ENCODE results near the gene NRN1L.

Gene NRN1L

DNA sequence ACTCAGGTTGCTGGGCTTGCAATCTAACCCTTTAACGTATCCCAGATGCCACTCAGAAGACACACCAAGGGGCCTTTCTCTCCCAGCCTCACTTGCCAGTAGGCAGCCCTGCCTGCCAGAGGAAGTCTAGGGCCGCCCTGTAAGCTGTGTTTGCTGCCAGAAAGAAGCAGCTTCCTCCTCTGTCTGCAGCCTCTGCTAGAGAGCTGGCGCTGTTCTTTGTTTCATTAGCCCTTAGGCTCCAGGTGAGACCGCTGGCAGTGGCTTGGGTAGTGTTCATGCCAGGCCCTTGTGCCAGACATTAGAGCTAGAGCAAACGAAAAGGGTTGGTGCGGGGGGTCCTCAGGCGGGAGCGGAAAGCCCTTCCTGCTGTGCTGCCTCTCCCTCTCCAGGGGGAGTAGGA is 38.1 kb downstream of the NRN1L start:
- DNase-seq, result no peak

DNA sequence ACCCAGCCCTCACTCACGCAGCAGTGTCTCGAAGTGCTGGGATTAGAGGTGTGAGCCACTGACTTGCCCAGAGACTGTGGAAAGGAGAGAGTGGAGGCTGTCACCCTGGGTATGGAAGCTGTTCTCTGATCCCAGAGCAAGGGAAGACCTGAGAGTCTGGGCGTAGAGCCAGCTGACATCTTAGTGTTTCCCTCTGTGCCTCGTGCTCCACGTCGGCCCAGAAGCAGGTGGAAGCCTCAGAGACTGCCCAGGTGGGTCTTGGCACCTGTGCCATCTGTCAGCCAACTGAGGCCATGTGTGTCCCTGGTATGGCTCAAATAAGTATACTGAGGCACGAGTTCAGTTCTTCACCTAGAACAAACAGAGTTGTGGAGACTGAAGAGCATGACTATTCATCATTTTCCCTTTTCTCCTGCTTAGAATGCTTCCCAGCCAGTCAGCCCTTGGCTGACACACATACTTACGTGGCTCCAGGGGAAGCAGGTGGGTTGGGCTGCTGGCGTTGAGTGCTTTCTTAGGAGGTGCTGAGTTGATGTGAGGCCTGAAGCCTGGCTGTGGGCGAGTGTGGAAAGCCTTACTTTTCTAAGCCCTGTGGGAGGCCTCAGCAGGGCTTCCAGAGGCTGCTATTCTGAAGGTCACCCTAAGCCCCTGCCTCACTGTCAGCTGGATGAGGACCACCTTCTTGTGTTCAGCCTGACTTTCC is 38.9 kb downstream of the NRN1L start:
- DNase-seq, result no peak

DNA sequence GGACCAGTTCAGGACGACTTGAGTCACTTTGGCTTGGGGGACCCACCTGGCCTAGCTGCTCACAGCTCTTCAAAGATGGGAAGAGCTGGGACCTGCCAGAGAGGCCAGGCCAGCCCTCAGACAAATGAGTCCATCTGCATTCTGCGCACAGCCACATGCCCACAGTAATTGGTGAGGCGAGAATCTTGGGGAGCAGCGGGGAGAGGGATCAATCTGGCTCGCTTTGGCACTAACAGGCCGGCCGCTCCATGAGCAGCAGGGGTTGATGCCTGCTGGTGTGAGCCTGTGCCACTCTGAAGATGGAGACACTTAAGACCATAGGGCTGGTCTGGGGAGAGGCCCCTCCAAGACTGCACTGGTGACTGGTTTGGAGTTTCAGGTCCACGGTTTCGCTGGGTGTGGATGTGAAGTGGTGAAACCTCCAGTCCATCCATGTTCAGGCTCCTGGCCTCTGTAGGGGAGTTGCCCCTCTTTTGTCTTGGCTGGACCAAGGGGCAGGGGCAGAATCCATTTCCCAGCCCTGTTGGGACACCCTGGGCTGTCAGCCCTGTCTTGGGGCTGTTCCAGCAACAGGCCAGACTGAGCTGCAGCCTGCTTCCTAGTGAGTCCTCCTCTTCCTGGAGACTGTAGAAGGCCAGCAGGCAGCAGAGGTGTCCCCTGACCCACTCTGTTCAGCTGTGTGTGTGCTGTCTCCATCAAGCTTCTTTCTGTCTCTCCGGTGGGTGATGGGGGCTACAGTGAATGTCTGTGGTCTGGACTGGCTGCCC is 39.6 kb downstream of the NRN1L start:
- no peak for DNase-seq

DNA sequence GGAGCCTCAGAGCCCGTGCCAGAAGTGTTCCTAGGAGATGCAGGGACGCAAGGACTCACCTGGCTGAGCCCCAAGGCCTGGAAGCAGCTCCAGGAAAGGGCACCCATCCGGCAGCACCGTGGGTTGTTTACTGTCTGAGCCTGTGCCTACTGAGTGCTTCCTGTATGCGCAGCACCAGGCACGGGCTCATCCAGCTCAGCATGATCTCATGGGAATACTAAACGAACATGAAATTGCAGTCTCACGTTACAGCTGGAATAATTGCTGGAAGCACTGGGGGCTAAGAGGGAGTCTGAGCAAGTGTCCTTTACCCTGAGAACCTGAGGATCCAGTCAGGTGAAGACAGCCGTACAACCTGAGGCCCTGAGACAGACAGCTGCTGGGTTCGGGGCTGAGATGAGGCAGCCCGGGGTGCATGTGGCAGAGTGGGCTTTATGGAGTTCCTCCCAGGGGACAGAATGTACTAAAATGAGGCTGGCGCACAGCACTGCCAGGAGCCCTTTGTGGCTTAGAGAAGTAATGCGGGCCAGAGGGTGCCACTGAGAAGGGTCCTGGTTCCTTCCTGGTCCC is 41.6 kb downstream of the NRN1L start:
- no peak for DNase-seq

DNA sequence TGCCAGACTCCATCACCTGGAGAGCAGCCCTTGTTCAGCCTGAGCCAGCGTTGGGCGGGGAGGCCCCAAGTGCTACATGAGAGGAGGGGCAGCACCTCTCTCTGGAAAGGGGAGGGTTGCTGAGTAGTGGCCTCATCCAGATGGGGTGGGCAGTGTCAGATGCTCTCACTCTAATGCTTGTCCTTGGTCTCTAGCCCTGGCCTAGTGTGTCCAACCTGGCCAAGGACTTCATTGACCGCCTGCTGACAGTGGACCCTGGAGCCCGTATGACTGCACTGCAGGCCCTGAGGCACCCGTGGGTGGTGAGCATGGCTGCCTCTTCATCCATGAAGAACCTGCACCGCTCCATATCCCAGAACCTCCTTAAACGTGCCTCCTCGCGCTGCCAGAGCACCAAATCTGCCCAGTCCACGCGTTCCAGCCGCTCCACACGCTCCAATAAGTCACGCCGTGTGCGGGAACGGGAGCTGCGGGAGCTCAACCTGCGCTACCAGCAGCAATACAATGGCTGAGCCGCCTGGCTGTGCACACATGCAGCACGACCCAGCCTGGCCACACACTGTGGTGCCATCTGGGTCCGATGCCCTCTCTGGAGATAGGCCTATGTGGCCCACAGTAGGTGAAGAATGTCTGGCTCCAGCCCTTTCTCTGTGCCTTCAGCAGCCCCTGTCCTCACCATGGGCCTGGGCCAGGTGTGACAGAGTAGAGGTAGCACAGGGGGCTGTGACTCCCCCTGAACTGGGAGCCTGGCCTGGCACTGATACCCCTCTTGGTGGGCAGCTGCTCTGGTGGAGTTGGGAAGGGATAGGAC is 42.7 kb downstream of the NRN1L start:
- DNase-seq, result no peak

DNA sequence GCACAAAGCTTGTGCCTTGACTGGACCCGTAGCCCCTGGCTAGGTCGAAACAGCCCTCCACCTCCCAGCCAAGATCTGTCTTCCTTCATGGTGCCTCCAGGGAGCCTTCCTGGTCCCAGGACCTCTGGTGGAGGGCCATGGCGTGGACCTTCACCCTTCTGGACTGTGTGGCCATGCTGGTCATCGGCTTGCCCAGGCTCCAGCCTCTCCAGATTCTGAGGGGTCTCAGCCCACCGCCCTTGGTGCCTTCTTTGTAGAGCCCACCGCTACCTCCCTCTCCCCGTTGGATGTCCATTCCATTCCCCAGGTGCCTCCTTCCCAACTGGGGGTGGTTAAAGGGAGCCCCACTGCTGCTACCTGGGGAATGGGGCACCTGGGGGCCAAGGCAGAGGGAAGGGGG is 43.5 kb downstream of the NRN1L start:
- no peak for DNase-seq

DNA sequence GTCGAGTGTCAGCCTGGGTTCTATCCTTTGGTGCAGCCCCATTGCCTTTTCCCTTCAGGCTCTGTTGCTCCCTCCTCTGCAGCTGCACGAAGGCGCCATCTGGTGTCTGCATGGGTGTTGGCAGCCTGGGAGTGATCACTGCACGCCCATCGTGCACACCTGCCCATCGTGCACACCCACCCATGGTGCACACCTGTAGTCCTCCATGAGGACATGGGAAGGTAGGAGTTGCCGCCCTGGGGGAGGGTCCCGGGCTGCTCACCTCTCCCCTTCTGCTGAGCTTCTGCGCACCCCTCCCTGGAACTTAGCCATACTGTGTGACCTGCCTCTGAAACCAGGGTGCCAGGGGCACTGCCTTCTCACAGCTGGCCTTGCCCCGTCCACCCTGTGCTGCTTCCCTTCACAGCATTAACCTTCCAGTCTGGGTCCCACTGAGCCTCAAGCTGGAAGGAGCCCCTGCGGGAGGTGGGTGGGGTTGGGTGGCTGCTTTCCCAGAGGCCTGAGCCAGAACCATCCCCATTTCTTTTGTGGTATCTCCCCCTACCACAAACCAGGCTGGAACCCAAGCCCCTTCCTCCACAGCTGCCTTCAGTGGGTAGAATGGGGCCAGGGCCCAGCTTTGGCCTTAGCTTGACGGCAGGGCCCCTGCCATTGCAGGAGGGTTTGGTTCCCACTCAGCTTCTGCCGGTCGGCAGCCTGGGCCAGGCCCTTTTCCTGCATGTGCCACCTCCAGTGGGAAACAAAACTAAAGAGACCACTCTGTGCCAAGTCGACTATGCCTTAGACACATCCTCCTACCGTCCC is 44.1 kb downstream of the NRN1L start:
- DNase-seq, result peak; percentile 79

DNA sequence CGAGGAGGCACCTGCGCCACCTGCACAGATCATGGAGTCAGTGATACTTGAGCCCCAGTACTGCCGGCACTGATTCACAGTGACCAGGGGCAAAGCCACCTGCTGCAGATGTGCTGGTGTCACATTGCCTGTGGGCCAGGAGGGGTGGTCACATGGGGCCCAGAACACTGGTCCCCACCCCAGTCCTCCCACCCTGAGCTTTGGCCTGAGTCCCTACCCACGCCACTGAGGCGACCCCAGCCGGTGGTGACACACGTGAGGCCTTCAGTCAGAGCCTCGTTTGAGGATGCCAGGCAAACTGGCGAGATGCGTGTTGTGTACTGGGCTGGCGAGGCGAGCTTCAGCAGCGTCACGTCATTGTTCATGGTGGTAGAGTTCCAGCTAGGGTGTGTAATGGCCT is 45.5 kb downstream of the NRN1L start:
- DNase-seq, result no peak

DNA sequence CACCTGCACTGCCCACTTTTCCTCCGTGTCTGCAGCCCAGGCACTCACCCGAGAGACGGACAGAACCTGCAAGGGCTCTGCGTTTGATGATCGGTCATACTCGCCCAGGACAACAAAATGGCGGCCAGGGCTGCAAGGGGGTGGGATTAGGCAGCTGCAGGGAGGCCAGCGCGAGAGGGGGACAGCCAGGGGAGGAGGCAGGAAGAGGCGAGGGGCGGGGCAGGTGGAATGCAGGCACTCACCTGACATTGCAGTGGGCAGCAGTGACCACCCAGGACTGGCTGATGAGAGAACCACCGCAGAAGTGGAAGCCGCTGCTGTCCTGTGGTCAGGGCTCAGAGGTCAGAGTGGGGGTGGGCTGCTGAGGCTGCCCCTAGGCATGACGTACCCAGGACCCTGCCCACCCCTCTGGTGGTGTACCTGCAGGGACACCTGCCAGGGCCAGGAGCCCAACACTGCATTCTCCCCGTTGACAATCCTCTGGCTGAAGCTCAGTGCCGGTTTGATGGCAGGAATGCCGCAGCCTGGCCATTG is 46.1 kb downstream of the NRN1L start:
- no peak for DNase-seq

DNA sequence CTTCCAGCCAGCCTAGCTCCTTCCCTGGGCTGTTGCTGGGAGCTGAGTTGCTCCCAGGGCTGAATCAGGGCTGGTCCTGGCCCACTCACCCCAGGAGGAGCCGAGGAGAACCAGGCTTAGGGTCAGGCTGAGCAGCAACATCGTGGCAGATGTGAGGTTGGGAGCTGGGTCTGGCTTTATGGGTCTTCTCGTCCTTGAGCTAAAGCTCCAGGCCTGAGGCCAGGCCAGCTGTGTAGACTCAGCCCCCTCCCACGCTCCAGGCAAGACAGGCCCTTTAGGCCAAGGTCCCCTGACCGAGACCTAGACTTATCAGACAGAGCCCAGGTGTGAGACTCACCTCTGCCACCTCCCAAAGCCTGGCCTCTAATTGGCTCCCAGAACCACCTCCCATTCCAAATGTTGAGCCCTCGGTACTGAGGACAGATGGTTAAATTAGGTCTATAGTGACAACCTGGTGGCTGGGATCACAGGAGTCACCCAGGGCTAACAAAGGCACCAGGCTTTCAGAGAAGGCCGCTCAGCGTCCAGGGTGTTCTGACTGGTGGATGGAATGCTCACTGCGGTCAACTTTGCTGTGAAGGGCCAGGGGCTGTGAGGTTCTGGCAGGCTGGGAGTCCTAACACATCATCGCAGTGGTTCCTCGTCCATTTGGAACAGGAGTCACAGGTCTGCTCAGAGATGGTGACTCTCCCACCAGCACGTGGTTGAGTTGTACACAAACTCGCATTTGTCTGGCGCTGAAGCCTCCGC is 47.2 kb downstream of the NRN1L start, which contains the start of gene CTRL:
CTRL (minus strand) TSS at position 151 of the 750 bp plus-strand sequence; CDS start at position 141, 10 bp downstream.
- no peak for DNase-seq

DNA sequence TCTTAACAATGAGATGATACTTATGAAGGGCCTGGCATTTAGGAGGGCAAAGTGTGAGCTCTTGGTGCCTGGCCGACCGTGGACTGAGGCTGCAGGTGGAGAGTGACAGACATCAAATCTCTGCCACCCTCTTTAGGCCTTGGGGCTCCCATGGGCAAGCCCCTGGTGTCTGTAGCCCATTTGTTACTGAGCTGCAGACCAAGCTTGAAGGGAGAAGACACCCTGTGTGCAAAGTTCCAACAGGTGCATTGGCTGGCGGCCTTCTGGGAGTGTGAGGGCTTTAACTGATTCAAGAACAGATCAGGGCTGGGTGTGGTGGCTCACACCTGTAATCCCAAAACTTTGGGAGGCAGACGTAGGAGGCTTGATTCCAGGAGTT is 47.8 kb downstream of the NRN1L start:
- no peak for DNase-seq

DNA sequence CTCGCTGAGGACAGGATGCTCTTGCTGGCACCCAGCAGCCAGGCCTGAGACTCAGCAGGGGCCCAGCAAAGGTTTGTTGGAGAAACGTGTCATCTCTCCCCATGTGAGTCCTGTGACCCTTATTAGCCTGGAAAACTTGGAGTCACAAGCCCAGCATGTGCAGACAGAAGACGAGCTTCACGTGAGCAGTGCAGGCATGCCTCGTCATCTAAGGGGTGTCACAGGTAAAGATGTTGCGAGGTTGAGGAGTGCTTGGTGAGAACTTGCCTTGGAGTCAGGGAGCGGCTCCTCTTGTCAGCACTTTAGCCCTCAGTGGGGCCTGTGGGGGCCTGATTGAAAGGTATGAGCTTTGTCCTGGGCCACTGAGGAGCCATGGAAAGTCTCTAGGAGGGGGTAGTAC is 49.1 kb downstream of the NRN1L start:
- no peak for DNase-seq

DNA sequence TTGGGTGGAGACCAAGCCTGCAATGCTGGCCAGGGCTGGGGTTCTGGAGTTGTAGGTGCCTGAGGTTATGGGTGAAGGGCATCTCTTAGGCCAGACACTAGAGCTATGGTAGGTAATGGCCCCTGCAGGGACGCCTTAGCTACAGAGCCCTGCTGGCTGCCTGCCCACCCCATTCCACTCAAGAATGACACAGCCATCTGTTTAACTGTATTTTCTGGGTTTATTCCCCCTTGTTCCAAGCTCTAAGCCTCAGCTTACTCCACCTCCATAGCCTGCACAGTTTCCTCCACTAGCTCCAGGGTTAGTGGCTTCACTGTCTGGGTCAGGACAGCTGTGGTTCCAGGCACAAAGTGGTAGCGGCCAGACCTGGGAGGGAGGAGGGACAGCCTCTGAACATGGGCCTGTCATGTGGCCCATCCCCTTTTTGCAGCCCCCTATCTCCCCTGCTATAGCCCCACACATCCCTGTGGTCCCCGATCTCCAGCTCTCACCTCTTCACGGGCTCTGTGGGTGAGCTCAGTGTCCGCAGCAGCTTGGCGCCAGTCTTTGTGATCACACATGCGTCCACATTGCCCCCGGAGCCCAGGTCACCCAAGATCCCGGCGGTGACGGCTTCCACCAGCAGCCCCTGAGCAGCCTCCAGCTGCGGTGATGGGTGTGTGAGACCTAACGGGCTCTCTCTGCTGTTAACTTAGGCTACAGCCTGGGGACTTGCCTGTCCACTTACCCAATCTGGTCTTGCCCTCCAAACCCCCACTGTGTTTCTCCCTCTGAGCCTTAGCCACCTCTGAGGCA is 49.8 kb downstream of the NRN1L start:
- no peak for DNase-seq

DNA sequence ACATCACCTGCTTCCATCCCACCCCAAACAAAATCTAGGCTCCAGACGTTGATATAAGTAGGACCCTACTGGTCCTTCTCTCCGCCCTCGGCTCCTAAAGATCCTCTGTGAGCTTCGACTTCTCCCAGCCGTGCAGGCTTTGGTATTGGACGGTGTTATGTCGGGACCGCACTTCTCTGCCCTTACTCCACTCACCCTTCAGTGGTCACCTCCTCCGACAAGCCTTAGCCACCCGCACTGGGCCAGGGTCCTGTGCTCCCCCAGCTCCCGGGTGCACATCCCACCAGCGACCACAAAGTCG is 50.4 kb downstream of the NRN1L start:
- DNase-seq, result no peak

DNA sequence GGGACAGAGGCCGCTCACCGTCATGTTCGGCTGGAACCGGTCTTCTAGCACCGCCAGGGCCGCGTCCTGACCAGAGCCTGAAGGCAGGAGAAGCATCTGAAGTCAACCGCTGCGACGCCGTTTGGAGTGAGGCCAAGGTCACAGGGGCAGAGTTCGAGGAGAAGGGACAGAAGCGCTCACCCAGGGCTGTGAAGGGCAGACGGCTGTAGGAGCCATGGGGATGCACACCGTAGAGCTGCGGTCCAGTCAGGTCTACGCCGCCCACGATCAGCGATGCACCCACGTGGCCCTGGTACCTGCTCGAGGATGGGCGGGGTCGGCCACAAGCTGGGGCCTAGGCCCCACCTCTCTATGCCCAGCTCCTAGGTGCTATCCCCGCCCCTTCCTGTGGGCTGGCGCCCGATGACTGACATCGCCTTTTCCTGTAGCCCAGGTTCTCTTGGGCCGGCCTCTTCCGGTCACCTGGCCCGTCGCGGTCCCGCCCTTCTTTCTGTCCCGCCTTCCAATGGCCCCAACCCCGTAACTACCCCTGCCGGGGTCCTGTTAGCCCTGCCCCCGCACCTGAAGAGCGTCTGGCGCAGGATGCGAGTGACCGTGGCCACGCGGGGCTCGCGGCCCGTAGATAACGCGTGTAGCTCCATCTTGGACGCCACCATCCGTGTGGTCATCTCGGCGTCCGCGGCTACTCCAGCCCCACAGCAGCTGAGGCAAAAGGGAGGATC is 50.9 kb downstream of the NRN1L start:
- peak; percentile 94 for DNase-seq
